K562 (cell line): ENCODE data around the gene SYCP1. TPM values are rescaled to one million over a fixed set of nuclear protein-coding genes. Genes with fewer than 3 reads are reported as not detected.

Experiments
- ATAC-seq: fragments of 200-7000 bp; cut with Tn5 transposase; 3 replicates; pipeline ENCODE4 v1.9.1; 2020; ENCODE audit warnings: moderate library complexity
- BruUV-seq: library from RNA; stranded (reverse); fragments of 400-500 nt; replicated peaks from 2 replicates; lab custom pipeline; 2021; lab: Mats Ljungman, UMichigan
- CTCF ChIA-PET: fragments of 300-600 bp; formaldehyde crosslinking; extraction: SDS; loops from one replicate; lab custom pipeline; 2021; ENCODE audit warnings: low intra/inter-chr PET ratio; lab: Yijun Ruan, JAX
- POLR2A ChIA-PET: fragments of 300-600, 350-650 bp; sonication (Branson Sonifier 250); formaldehyde crosslinking; extraction: SDS; loops from one replicate; lab custom pipeline; 2021; ENCODE audit warnings: antibody characterized with exemption, inconsistent platforms; lab: Yijun Ruan, JAX
- DNase-seq, 4 experiments: peaks; one replicate each; pipeline versions ENCODE4 v3.0.0 to v3.0.0-alpha.2; 2011 to 2018; ENCODE audit warnings: low spot score in 3 of 4, mixed read lengths in 3 of 4; ENCODE audit errors: extremely low read depth in 1 of 4
- FAIRE-seq: peaks from 2 replicates; lab custom pipeline; 2011; peaks lifted over from hg19 to GRCh38; lab: Jason Lieb, UNC
- H2AFZ ChIP-seq: 2 replicates; pipeline ENCODE4 v1.6.0; 2011; ENCODE audit warnings: low read depth, low read length, control low read depth, inconsistent platforms
- H3K27ac ChIP-seq: fragments of 200-600 bp; 3 replicates; pipeline ENCODE4 v1.8.0; 2011; ENCODE audit warnings: low read depth, mild to moderate bottlenecking, control low read depth, inconsistent platforms, low read length, moderate library complexity, mixed read lengths; ENCODE audit errors: extremely low read depth
- H3K27me3 ChIP-seq, 2 experiments: fragments of 300-600 bp in 1 of 2; 2 replicates in 1 of 2; 3 replicates in 1 of 2; pipeline versions ENCODE4 v1.6.0 to v1.8.0; 2011; ENCODE audit warnings: inconsistent platforms in 2 of 2, low read length in 2 of 2, mild to moderate bottlenecking in 1 of 2, mixed read lengths in 1 of 2, moderate library complexity in 1 of 2; ENCODE audit not compliant: control insufficient read depth in 2 of 2, insufficient read depth in 2 of 2
- H3K36me3 ChIP-seq: fragments of 300-600 bp; 3 replicates; pipeline ENCODE4 v1.8.0; 2011; ENCODE audit warnings: mild to moderate bottlenecking, low read length, inconsistent platforms; ENCODE audit not compliant: control insufficient read depth, insufficient read depth
- H3K4me1 ChIP-seq, 2 experiments: fragments of 200-600 bp in 1 of 2; replicated peaks in 1 of 2; 2 replicates in 1 of 2; 3 replicates in 1 of 2; pipeline versions ENCODE4 v1.5.1 to v1.8.0; 2011; ENCODE audit warnings: inconsistent platforms in 2 of 2, low read length in 2 of 2, mild to moderate bottlenecking in 1 of 2, mixed read lengths in 1 of 2, moderate library complexity in 1 of 2; ENCODE audit not compliant: control insufficient read depth in 2 of 2, insufficient read depth in 2 of 2
- H3K4me2 ChIP-seq: 2 replicates; pipeline ENCODE4 v1.6.1; 2011; ENCODE audit warnings: low read length, control low read depth, inconsistent platforms, mixed read lengths; ENCODE audit not compliant: insufficient read depth
- H3K4me3 ChIP-seq: fragments of 200-600 bp; sonication (generic), shearing (Covaris generic); 2 replicates; pipeline ENCODE4 v1.5.1; 2016; ENCODE audit warnings: control low read depth, inconsistent platforms
- H3K79me2 ChIP-seq: fragments of 200-600 bp; 3 replicates; pipeline ENCODE4 v1.8.0; 2011; ENCODE audit warnings: low read length, inconsistent platforms; ENCODE audit not compliant: control insufficient read depth, insufficient read depth
- H3K9ac ChIP-seq, 2 experiments: 2 replicates each; pipeline versions ENCODE4 v1.6.0 to v1.6.1; 2011; ENCODE audit warnings: low read depth in 2 of 2, low read length in 2 of 2, control low read depth in 1 of 2, inconsistent platforms in 1 of 2, mild to moderate bottlenecking in 1 of 2, mixed read lengths in 1 of 2; ENCODE audit not compliant: insufficient read depth in 1 of 2
- H3K9me1 ChIP-seq: one replicate; pipeline ENCODE4 v1.6.0; 2011; ENCODE audit warnings: inconsistent platforms, mild to moderate bottlenecking, low read length, moderate library complexity; ENCODE audit not compliant: control insufficient read depth, insufficient read depth
- H3K9me3 ChIP-seq: replicated peaks from 2 replicates; pipeline ENCODE4 v1.5.1; 2011; ENCODE audit warnings: low read depth, low read length, inconsistent platforms; ENCODE audit not compliant: control insufficient read depth, insufficient read depth
- H4K20me1 ChIP-seq: replicated peaks from 2 replicates; pipeline ENCODE4 v1.6.1; 2011; ENCODE audit warnings: low read length, inconsistent platforms, mixed read lengths; ENCODE audit not compliant: control insufficient read depth, insufficient read depth
- BRF2 ChIP-seq: IDR thresholded peaks from 3 replicates; pipeline ENCODE4 v1.6.1; 2011; ENCODE audit warnings: borderline replicate concordance, mild to moderate bottlenecking; ENCODE audit not compliant: insufficient read length, insufficient read depth
- DPF2 ChIP-seq: fragments of 450-650 bp; IDR thresholded peaks from 2 replicates; pipeline ENCODE4 v1.6.1; 2016
- EP400 ChIP-seq: fragments of 450-650 bp; IDR thresholded peaks from 2 replicates; pipeline ENCODE4 v1.6.1; 2017; ENCODE audit warnings: antibody characterized with exemption, mild to moderate bottlenecking, moderate library complexity
- ESRRA ChIP-seq: fragments of 450-650 bp; IDR thresholded peaks from 2 replicates; pipeline ENCODE4 v1.6.1; 2014; ENCODE audit warnings: low read depth, mild to moderate bottlenecking, moderate library complexity, borderline replicate concordance
- HIVEP1 ChIP-seq: fragments of 250-450 bp; sonication (Bioruptor Pico); IDR thresholded peaks from 2 replicates; pipeline ENCODE4 v1.4.0; 2020; ENCODE audit warnings: mild to moderate bottlenecking
- KLF10 ChIP-seq: fragments of 250-450 bp; sonication (Bioruptor Pico); IDR thresholded peaks from 2 replicates; pipeline ENCODE4 v1.6.1; 2021; ENCODE audit warnings: matching md5 sums
- NELFE ChIP-seq: IDR thresholded peaks from 2 replicates; pipeline ENCODE4 v1.6.1; 2011; ENCODE audit warnings: mild to moderate bottlenecking; ENCODE audit not compliant: insufficient read depth, insufficient read length
- WHSC1 ChIP-seq: IDR thresholded peaks from one replicate; pipeline ENCODE4 v1.6.1; 2012; ENCODE audit warnings: low read length, control low read depth, inconsistent platforms
- ZBTB12 ChIP-seq: fragments of 250-450 bp; sonication (Bioruptor Pico); IDR thresholded peaks from 2 replicates; pipeline ENCODE4 v1.4.0; 2020
- WGBS: fragments of 100-300 bp; shearing (Covaris generic); methylation state at CpG from one replicate; pipeline ENCODE4 v1.1.6; 2016; ENCODE audit warnings: low coverage, mixed read lengths; ENCODE audit not compliant: insufficient coverage; ENCODE audit errors: missing lambda C conversion rate; 5-methylcytosine and 5-hydroxymethylcytosine counted together
- in situ Hi-C: fragments of 300-500 bp; cut with MboI; formaldehyde crosslinking; loops from 4 replicates; pipeline ENCODE4 v1.15.0; 2018; ENCODE audit warnings: inconsistent platforms, mixed read lengths
- intact Hi-C: fragments of 100-400 bp; cut with micrococcal nuclease; formaldehyde crosslinking; loops from 2 replicates; pipeline ENCODE4 v1.14.2; 2022
- polyA plus RNA-seq, 8 experiments: library from polyadenylated mRNA; depleted of rRNA in 4 of 8; stranded (reverse) in 5 of 8; unstranded in 3 of 8; fragments of >200 nt; fragmentation: Nextera tagmentation in 2 of 8; fragmentation: Illumina TruSeq in 1 of 8; extraction: Ambion mirVana in 2 of 8; extraction: Trizol in 1 of 8; gene quantifications; 2 replicates each; pipeline versions ENCODE4 v1.2.1 to v1.2.3, GENCODE V29; 2011 to 2014; ENCODE audit warnings: inconsistent platforms in 1 of 8, missing spikeins in 1 of 8
- total RNA-seq, 7 experiments: library from RNA; depleted of rRNA in 6 of 7; stranded (reverse); fragments of >200 nt in 6 of 7; fragmentation: Illumina TruSeq in 2 of 7; extraction: Trizol in 2 of 7; gene quantifications; 2 replicates each; pipeline versions ENCODE4 v1.2.1 to v1.2.3, GENCODE V29; 2011 to 2021; ENCODE audit warnings: low replicate concordance in 1 of 7

SYCP1 gene
- total and polyA plus RNA-seq, 9 of the 15 experiments (the other 6 are each of a cell fraction or from before 2014, with no cell fraction given) = not detected

- TF ChIP-seq ZBTB12 = no peak
- TF ChIP-seq DPF2 = no peak
- no peak for TF ChIP-seq ESRRA
- no peak for TF ChIP-seq EP400
- no peak for TF ChIP-seq KLF10
Observed at GRCh38 chr1:114902343-114902742, 47.7 kb downstream of the SYCP1 start (continued).

DNA sequence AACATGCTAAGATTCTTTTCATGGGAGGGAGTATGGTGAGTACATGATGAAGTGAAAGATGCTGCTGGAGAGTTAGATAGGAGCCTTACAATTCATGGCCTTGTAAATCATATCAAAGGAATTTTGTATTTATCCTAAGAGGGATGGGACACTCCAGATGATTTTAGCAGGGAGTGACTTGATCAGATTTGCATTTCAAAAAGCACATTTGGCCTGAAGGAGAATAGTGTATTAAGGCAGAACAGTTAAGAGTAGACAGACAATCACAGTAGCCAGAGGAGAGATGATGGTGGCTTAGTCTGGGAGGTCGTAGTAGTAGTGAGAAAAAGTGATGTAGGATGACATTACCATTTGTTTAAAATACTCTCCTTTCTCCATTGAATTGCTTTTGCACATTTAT is 48.8 kb downstream of the SYCP1 start:
- in situ Hi-C loops (no loop called here), intact Hi-C loops (no loop called here)
- DNase-seq (no peak), FAIRE-seq (no peak), ATAC-seq (no peak)
- Histone ChIP-seq H3K27me3 (no peaks in the 10 kb centered on the region), H3K36me3 (no peaks in the 10 kb centered on the region), H3K9me1 (no peaks in the 10 kb centered on the region), H3K79me2 (no peaks in the 10 kb centered on the region), H3K9ac (no peak overlapping the region), H3K4me2 (no peak overlapping the region), H4K20me1 (no peaks in the 10 kb centered on the region), H3K27ac (no peak overlapping the region), H3K4me3 (no peak overlapping the region), H2AFZ (no peak overlapping the region), H3K9me3 (no peaks in the 10 kb centered on the region), H3K4me1 (no peaks in the 10 kb centered on the region)
- ChIA-PET POLR2A (no interaction called here), CTCF (no interaction called here)
- 0% methylated on average over 1 of the region's 1 CpG for WGBS
- BruUV-seq = no TSS peak
- TF ChIP-seq BRF2 = no peak
- TF ChIP-seq NELFE = no peak
- no peak for TF ChIP-seq HIVEP1 (CRISPR knock-in tag)
- TF ChIP-seq WHSC1 = no peak
